ENCODE results near the gene TMEM240.
"Not testable (repeated sequence)": the region's sequence is repeated elsewhere in the genome, so short reads cannot be mapped to it uniquely, and the experiment has no call there.

TMEM240 gene

DNA sequence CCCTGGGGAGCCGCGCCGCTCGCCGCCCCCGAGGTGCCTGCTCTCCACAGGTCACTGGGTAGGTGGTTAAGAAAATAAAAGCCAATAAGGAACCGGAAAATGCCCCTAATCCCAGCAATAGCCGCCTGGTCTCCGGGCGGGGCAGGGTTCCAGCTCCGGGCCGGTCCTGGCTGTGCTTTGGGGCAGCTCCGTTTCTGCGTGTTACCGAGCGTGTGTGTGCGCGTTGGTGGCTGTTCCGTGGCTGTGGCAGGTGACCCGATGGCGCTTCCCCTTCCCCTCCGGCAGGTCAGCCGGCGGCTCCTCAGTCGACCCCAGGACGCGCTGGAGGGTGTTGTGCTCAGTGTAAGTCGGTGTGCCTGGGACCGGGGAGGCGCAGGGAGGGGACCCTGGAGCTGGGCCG is 17.2 kb downstream of the TMEM240 start:
- not testable (repeated sequence) for DNase-seq

DNA sequence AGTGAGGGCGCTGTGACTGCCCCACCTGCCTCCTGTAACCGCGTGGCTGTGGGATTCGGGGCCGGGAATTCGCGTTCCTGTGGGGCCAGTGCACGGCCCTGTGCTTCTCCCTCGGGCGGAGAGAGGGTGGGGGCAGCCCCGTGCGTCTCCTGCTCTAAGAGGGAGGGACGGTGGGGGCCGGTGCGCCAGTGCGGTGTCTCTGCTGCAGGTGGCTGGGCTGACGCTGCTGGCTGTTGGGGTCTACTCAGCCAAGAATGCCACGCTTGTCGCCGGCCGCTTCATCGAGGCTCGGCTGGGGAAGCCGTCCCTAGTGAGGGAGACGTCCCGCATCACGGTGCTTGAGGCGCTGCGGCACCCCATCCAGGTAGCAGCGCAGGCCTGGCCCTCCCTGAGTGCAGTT is 17.9 kb downstream of the TMEM240 start:
- DNase-seq: not testable (repeated sequence)

GRCh38 chr1:1521331-1521730 is 19.1 kb downstream of the TMEM240 start:
- DNase-seq: no peak

DNA sequence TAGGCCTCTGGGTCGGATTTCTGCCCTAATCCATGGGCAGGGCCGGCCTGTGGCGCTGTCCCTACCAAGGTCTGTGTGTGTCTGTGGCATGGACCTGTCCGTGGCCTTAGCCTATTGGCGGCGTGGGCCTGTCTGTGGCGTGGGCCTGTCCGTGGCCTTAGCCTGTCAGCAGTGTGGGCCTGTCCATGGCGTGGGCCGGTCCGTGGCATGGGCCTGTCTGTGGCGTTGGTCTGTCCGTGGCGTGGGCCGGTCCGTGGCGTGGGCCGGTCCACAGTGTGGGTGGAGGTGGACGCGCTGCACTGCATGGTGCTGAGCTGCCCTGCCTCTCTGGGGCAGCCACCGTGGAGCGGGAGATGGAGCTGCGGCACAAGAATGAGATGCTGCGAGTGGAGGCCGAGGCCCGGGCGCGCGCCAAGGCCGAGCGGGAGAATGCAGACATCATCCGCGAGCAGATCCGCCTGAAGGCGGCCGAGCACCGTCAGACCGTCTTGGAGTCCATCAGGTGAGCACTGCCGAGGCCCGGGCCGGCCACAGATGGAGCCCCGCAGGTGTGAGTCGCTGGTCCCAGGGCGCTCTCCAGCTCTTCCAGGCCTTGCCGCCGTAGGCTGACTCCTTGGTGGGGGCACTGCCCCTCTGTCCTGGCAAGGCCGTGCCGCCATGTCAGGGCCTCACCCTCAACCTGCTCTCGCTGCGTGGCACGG is 20.5 kb downstream of the TMEM240 start:
- DNase-seq: not testable (repeated sequence)

GRCh38 chr1:1518621-1519007 is 21.8 kb downstream of the TMEM240 start:
- DNase-seq: not testable (repeated sequence)

DNA sequence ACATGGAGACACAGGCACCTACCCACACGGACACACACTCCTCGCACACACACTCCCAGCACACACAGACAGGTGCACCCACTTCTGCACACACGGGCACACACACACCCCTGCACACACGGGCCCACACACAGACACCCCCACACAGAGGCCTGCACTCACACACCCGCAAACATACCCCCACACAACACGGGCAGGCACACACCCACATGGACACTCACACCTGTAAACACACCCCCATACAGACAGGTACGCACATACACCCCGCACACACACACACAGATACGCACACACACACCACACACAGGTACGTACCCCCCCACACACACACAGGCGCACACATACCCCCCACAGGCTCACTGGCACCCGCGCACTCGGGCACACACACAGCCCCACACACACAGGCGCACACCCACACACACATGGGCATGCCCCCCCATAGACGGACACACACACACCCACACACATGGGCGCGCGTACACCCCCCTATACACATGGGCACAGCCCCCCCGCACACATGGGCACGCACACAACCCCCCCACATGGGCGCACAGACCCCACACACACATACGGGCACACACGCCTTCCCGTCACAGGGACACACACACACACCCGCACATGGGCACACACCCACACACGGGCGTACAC is 22.3 kb downstream of the TMEM240 start:
- DNase-seq: no peak

DNA sequence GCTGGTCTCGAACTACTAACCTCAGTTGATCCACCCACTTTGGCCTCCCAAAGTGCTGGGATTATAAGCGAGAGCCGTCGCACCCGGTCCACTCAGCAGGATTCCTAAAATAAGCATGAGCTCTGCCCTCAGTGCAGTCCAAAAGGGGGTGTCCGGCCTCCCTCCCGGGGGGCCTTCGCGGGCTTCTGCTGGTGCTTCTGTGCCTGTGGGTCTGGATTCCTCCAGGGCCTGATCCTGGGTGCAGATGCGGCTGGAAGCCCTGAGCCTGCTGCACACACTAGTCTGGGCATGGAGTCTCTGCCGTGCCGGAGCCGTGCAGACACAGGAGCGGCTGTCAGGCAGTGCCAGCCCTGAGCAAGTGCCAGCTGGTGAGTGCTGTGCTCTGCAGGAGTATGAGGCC is 23.5 kb downstream of the TMEM240 start:
- DNase-seq: not testable (repeated sequence)

DNA sequence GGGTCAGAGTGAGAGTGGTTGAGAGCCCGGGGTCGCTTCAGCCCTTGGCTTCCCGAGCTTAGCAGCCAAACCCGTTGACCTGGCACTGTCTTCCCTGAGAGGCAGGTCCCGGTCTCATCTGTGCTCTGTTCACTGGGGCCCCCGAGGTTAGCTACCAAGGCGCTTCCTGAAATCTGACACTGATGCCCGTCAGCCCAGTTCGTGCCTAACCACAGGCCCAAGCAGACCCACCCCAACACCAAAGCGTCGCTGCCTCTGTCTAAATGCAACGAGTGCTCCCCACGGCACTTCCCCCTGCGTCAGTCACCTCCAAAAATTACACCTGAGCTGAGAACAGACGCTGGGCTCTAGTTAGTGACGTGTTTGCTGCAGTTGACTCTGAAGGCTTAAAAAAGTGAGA is 26.0 kb downstream of the TMEM240 start:
- DNase-seq: not testable (repeated sequence)

GRCh38 chr1:1513675-1514074 is 26.7 kb downstream of the TMEM240 start:
- DNase-seq: not testable (repeated sequence)

DNA sequence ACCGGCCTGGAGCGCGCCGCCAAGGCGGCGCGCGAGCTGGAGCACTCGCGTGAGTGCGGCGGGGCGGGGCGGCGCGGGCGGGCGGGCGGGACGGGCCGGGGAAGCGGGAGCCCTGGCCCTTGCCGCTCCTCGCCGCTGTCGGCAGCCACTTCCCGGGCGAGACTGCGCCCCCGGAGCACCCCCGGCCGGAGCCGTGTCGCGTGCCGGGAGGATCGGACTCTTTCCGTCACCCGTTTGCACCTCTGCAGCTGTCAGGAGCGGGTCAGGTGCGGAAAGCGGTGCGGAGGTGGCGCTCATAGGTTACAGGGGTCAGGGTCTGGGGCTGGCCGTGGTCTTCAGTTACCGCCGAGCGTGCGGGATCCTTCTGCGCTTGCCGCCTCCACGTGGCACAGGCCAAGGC is 28.0 kb downstream of the TMEM240 start:
- DNase-seq: not testable (repeated sequence)

- peak; percentile 87 for DNase-seq
These were observed 28.7 kb downstream of the TMEM240 start, which contains the start of gene ATAD3A for GRCh38 chr1:1511533-1512285. ATAD3A (plus strand) TSS chr1:1512162; CDS start chr1:1512269, 107 bp downstream.

GRCh38 chr1:1510912-1511532 is 29.4 kb downstream of the TMEM240 start:
- DNase-seq: no peak

- not testable (repeated sequence) for DNase-seq
These were observed 31.0 kb downstream of the TMEM240 start for GRCh38 chr1:1509465-1509850.

DNA sequence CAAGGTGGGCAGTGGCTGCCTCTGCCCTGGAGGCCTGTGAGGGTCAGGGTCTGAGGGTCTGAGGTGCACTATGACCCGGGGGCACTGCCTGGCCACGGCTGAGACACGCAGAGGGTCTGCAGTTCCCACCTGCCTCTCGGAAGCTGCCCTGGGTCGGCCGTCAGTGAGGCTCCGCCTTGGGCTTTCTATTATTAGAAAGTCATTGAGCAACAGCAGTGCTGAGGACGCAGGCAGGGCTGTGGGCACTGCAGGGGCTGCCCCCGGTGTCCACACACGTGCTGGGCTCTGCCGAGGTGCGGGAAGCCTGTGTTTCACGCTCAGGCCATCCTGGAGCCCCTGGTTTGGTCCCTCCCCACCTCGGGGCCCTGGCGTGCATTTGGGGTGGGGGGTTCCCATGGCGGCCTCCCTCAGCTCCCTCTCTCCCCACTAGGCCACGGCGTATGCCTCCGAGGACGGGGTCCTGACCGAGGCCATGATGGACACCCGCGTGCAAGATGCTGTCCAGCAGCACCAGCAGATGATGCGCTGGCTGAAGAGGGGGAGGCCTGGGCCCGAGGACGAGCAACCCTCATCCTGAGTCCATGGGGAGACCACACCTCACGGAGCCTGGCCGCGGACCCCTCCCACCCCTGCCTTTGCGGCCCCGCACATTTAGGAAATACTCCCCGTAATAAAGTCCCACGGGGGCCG is 31.5 kb downstream of the TMEM240 start:
- not testable (repeated sequence) for DNase-seq

- no peak for DNase-seq
These were observed 33.1 kb downstream of the TMEM240 start for GRCh38 chr1:1507305-1507704.

- DNase-seq: not testable (repeated sequence)
These were observed 34.6 kb downstream of the TMEM240 start for GRCh38 chr1:1505801-1506200.

- DNase-seq: not testable (repeated sequence)
These were observed 35.0 kb downstream of the TMEM240 start for GRCh38 chr1:1505366-1505798.

DNA sequence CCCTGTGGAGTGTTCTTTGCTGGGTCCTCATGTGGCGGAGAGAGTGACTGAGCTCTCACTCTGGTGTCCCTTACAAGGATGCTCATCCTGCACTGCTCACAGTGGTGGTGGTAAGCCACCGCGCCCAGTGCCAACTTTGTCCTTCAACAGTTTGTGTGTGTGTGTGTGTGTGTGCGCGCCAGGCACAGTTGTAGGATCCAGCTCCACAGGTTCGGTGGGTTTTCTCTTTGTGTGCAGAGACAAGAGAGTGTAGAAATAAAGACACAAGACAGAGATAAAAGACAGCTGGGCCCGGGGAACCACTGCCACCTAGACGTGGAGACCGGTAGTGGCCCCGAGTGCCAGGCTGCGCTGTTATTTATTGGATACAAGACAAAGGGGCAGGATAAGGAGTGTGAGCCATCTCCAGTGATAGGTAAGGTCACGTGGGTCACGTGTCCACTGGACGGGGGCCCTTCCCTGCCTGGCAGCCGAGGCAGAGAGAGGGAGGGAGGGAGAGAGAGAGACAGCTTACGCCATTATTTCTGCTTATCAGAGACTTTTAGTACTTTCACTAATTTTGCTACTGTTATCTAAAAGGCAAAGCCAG is 35.6 kb downstream of the TMEM240 start:
- DNase-seq: not testable (repeated sequence)

- DNase-seq: not testable (repeated sequence)
These were observed 44.9 kb downstream of the TMEM240 start for GRCh38 chr1:1495461-1495975.

DNA sequence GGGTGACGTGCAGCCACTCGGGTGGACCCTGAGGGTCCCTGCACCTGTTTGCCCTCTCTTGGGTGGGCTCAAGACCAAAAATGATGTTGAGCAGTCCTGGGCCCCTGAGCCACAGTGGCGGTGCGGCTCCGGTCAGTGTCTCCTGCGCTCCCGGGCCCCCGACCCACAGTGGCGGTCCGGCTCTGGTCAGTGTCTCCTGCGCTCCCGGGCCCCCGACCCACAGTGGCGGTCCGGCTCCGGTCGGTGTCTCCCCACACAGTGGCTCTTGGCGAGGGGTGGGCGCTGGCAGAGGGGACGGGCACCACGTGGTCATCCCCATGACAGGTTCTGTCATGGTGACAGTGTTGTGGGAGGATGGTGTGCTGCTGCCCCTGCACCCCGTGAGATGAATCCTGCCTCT is 46.1 kb downstream of the TMEM240 start:
- not testable (repeated sequence) for DNase-seq

DNA sequence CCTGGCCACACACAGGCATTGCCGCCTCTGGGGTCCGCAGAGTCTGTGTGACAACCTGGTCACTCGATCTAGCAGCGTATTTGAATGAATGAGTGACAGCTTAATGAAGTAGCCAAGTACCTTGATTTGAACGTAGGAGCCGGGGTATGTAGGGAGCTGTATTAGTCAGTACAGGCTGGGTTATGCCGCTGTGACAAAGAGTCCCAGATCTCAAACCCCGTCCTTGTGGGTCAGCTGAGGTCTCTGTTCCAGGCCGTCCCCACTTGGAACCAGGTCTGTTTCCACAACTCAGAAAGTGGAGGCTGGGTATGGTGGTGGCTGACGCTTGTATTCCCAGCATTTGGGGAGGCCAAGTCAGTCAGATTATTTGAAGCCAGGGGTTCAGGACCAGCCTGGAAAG is 48.8 kb downstream of the TMEM240 start:
- no peak for DNase-seq
